Measurements from ENCODE around the gene SESN3.
"Not testable (repeated sequence)": the region's sequence is repeated elsewhere in the genome, so short reads cannot be mapped to it uniquely, and the experiment has no call there.

Gene SESN3

DNA sequence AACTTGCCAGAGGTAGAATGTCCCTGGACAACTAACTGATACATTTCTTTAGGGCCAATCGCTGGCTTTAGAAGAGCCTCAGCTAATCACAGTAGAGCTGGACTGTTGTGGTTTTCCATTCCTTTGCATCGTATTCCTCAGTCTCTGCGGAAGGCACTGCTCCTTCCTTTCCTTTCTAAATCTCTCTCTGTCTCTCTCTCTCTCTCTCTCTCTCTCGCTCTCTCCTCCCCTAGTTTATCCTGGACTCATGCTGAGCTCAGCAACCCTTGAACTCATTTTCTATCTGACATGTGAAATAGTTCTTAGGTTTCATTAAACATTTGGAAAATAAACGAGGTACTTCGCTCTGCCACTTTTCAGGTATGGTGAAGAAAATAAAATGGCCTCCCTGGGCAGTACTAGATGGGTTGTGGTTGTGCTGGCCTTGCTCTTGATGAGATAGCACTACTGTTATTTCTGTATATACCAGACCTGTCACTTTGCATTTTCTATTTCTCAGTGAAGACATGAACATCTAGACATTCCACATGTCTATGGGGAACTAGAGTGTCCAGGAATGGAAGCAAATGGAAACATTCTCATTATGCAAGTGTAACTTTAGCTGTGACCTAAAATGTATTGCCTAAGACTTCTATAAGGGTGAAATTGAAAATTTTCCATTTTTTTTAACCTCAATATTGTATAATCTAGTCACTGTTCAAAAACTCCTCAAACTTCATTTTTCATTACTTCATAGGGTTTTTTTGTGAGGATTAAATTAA, 12.0 kb upstream of the SESN3 start:
- FAIRE-seq = no peak
- TF ChIP-seq POLR2A (IDR thresholded peaks at IDR 0.05; ENCODE audit: low read depth, low read length) = no peak
- no peak for DNase-seq (ENCODE audit: insufficient read length, low spot score)

DNA sequence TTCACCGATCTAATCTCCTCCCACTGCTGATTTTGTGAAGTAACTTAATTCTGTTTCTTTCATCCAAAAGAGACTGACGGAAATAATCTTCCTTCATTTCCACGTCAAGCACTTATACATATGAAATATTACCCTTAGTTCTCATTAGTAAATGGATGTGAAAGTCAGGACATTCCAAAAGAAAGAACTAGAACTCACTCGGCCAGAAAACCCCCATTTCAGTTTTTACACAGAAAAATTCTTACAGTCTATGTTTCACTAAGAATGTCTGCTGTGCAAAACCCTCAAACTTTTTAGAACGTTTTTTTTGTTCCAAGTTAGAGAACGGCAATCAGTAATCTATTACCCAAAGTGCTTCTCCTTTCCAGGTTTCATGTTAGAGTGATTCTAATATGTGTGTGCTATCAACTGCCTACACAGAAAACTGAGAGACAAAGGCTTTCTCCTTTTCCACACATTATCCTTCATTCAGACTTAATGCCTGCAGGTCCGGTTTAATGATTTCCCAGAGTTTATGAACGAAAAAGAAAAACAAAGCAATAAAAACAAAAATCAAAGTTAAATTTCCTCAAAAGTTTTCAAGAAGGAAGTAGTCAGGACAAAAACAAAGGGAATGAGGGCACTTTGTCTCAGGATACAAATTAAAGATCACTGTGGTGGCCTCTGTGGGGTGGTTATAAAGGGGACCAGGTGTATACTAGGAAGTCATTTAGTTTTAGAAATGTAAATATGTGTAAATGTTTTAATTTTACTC, 11.3 kb upstream of the SESN3 start:
- no peak for DNase-seq (ENCODE audit: insufficient read length, low spot score)
- no peak for FAIRE-seq
- no peak for TF ChIP-seq POLR2A (IDR thresholded peaks at IDR 0.05; ENCODE audit: low read depth, low read length)

DNA sequence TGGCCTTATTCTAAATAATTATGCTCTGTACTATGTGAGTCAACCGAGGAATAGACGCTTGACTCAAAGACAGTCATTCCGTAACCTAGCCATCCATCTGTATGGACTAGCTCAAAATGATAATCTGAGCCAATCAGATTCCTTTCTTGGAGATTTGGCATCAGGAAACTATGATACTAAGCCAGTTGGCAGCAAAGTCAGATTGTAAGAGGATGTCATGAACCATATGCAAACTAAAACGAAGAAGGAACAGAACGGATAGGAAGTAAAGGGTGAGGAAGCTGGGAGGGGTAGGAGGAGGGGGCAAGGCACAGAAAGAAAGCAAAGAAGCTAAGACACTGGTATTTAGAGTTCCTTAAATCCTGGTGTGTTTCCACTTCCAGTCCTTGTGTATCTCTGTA, 10.7 kb upstream of the SESN3 start:
- TF ChIP-seq POLR2A (IDR thresholded peaks at IDR 0.05; ENCODE audit: low read depth, low read length) = no peak
- no peak for FAIRE-seq
- no peak for DNase-seq (ENCODE audit: insufficient read length, low spot score)

DNA sequence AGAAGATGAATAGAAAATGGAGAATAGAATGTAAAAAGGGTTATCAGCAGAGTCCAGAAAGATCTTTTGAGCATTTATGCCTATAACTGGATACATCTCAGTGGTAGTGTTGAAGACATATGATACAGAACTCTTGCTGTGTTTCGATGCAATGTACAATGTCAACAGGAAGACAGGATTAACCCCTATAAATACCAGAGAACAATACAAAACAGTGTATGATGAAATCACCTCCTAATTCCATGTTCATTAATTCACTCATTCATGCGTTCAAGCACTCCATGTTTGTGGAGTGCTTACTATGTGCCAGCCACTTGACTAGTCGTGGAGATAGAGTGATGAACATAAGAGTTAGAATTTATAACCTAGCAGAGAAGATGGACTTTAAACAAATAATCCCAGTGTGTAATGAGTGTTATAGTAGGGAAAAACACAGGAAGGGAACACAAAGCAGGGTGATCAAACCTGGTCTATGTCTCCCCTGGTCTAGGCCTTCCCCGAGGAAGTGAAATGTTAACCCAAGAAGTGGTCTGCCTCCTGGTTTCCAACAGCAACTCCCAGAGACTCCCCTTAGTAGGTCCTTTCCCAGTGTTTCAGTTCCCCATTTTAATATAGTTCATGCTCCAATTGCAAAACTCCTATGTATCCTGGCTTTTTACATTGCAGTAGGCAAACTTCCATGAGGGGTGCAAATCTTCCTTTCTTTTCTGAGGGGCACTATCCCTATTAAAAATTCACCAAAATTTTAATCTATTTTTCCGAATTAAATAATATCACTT, 9.1 kb upstream of the SESN3 start:
- FAIRE-seq = no peak
- no peak for DNase-seq (ENCODE audit: insufficient read length, low spot score)
- TF ChIP-seq POLR2A (IDR thresholded peaks at IDR 0.05; ENCODE audit: low read depth, low read length) = no peak

DNA sequence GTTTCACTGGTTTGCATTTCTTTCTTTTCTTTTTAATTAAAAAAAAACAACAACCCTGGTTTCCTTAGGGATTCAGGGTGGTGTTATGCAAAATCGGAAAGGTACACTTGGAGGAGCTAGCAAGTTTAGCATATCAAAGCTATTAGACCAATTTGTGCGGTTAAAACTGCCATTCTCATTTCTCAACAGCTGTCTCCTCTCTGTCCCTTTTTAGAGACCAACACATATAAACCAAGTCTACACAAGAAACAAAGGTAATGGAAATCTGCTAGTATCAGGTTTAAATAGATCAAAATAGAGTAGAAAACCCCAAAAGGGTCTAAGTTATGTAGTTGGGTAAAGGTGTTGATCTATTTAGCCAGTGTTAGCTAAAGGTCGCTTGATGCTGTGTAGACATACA, 1.7 kb upstream of the SESN3 start:
- FAIRE-seq (no peak), DNase-seq (ENCODE audit: insufficient read length, low spot score) (no peak)

DNA sequence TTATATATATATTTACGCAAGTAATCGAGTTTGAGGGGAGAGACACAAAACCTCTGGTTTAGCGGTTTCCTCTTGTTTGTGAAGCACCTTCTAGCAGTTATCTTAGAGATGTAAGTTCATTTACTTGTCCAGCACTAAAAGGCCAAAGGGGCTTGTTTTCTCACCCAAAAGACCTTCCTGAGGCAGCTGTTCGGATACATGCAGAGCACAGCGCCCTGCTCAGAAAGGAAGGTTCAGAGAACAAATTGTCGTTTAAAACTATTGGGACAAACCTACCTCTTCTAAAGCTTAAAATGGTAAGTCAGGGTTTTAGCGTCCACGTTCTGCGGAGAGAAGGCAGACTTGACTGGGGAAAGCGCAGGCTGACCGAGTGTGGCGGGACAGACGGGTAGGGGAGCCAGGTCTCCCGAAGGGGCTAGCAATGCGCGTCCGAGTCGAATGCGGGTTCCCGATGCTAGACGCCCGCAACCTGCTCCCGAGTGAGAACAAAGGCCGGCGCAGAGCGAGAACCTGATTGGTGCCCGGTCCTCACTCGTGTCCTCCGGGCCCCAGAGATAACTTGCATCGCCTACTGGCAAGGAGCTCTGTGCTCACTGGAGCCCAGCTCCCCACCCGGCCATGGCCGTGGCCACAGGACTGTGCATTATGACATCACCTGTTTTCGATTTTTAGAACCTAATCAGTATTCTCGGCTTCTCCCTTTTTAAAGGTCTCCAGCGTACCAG, 1.0 kb upstream of the SESN3 start:
- no peak for TF ChIP-seq POLR2A (IDR thresholded peaks at IDR 0.05; ENCODE audit: low read depth, low read length)
- FAIRE-seq (no peak), DNase-seq (ENCODE audit: insufficient read length, low spot score) (no peak)

More for the DNA sequence above, 1.7 kb upstream of the SESN3 start:
- no peak for TF ChIP-seq POLR2A (IDR thresholded peaks at IDR 0.05; ENCODE audit: low read depth, low read length)

DNA sequence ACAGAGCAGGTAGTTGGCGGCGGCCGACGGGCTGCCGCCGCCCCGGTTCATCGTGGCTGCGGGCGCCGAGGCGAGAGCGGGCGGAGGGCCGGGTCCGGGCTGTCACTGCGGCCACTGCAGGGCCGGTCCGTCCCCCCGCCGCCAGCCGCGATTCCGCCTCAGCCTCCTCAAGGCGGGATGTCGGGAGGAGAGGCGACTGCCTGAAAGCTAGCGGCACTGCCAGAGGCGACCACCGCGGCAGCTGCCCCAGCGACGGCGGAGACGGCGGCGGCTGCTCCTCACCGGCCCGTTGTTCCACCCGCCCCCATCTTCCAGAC, 234 bp downstream of the SESN3 start:
- no peak for DNase-seq (ENCODE audit: insufficient read length, low spot score)
- TF ChIP-seq POLR2A (IDR thresholded peaks at IDR 0.05; ENCODE audit: low read depth, low read length) = no peak
- FAIRE-seq = no peak

DNA sequence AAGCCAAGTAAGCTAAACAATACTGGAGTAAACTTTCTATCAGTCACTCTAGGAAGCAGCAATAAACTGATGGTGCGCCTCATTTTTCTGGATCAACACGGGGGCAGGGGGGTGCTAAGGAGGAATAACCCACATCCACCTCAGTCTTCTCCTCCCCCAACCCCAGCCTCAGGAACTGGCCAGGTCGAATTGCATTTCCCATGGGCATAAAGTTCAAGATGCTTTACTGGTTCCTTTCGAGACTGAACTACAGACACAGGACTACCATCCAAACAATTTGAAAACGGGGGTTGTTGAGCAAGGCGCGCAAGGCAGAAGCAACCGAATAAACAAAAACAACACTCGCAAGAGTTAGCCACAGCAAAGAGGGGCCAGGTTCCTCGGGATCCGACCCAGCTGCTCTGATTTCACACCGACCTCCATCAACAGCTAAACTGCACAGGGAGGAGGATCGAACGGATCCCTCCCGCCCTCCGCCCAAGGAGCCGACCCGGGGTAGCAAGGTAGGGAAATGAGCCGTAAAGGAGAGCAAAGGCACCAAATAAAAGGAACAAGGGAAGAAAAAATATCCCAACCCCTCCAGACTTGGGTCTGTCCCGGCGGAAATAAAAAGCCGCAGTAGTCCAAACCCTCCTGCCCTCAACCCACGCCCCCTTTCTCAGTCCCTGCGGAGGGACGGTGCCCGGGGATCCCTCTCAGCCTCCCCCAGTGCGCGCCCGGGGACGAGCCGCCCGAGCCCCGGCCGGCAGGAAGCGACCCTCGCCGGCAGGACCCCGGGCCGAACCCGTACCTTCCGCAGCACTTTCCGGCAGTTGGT, 801 bp downstream of the SESN3 start:
- no peak for FAIRE-seq
- no peak for DNase-seq (ENCODE audit: insufficient read length, low spot score)
- TF ChIP-seq POLR2A (IDR thresholded peaks at IDR 0.05; ENCODE audit: low read depth, low read length) = no peak

DNA sequence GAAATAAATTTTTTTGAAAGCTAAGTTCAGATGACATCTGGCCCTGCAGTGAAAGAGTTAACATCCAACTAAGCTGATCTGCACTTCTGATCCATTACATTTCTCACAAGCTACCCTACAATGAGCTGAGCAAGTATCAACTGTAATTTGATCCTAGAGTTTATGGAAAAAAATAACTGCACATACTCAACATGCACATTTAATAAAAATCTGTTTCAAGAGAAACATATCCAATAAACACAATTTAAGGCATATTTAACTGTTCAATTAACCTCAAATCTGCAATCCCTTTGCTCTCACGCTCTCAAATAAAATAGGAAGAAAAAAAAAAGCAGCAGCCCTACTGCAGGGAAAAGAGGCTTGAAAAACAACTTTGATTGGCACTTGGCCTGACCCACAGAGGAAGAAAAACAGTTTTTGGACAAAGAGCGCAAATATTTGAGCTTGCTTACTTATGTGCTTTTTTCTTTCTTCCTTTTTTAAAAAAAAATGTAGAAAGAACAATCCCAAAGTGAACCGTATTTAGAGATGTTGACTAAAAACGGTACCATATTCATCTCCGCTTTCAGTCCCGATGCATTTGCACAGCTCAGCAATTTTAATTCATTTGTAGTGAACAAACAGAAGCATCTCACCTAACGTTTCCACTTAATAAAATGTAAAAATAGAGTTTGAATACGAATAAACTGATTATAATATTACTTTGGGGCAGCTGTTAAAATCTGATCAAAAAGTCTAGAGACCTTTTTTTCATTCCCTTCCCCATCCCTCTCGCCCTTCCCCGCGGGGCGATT, 1.6 kb downstream of the SESN3 start:
- TF ChIP-seq POLR2A (IDR thresholded peaks at IDR 0.05; ENCODE audit: low read depth, low read length) = no peak
- FAIRE-seq (no peak), DNase-seq (ENCODE audit: insufficient read length, low spot score) (no peak)

DNA sequence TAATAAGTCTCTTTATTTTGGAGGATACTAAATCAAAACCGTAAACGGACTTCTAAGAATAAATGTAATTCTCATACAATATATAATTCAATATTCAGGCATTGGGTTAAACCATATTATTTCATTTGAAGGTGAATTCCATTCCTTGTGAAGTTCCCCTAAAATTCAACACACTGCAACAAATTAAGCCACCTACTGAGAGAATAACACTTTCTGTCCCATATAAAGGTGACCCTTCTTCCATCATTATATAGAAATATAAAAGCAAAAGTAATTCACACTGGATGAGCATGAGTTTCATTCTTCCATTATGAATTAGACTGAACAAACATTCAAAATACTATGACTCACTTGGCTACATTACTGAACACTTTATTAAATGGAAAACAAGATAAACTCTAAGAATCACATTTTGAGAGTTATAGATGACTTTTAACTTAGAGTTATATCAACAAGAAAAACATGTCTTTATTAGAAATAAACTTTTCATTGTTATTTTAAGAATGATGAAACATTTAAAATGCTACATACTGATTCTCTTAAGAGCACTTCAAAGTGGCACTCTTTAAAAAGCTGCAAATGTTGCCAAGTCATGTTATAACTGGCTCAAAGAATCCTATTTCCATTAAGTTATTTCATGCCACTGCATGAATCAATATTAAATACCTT, 2.8 kb downstream of the SESN3 start:
- FAIRE-seq (no peak), DNase-seq (ENCODE audit: insufficient read length, low spot score) (no peak)
- no peak for TF ChIP-seq POLR2A (IDR thresholded peaks at IDR 0.05; ENCODE audit: low read depth, low read length)

DNA sequence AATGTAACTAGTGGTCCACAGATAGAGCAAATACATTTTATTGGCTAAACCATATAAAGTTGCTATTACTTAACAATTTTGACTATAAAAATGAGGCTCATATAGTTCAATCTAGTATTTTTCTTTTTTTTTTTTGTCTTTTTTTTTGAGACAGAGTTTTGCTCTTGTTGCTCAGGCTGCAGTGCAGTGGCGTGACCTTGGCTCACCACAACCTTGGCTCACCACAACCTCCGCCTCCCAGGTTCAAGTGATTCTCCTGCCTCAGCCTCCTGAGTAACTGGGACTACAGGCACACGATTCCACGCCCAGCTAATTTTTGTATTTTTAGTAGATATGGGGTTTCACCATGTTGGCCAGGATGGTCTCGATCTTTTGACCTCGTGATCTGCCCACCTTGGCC, 3.9 kb downstream of the SESN3 start:
- not testable (repeated sequence) for FAIRE-seq; DNase-seq (ENCODE audit: insufficient read length, low spot score)

DNA sequence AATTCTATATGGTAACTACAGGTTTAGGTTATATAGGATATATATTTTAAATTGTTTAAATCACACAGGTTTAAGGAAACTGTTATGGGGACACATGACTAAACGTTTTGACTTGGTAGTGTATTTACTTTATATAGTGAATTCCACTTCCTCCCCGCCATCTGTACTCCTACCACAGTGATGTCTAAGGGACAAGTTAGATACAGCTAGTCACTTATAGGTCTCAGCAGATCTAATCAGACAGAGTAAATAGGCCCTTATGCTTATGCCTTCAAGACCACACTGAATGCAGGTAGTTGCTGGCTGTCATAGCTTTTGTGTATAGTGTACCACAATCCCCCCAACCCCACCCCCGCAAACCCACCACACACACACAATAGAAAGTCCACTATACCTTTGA, 8.2 kb downstream of the SESN3 start:
- FAIRE-seq (no peak), DNase-seq (ENCODE audit: insufficient read length, low spot score) (no peak)
- no peak for TF ChIP-seq POLR2A (IDR thresholded peaks at IDR 0.05; ENCODE audit: low read depth, low read length)

Data from H54 (cell line).